Stimulated activated CD8-positive, alpha-beta memory T cell treated with anti-CD3 and anti-CD28 coated beads, Interleukin-7, amount 100 ng/mL, for 24 hours (primary cell): ENCODE measurements around the gene HS3ST3A1.
"Not testable (repeated sequence)": the region's sequence is repeated elsewhere in the genome, so short reads cannot be mapped to it uniquely, and the experiment has no call there.

ENCODE experiments used
- DNase-seq: peaks from one replicate; pipeline ENCODE4 v3.0.0-alpha.2; 2020; ENCODE audit warnings: low read depth

The HS3ST3A1 gene

DNA sequence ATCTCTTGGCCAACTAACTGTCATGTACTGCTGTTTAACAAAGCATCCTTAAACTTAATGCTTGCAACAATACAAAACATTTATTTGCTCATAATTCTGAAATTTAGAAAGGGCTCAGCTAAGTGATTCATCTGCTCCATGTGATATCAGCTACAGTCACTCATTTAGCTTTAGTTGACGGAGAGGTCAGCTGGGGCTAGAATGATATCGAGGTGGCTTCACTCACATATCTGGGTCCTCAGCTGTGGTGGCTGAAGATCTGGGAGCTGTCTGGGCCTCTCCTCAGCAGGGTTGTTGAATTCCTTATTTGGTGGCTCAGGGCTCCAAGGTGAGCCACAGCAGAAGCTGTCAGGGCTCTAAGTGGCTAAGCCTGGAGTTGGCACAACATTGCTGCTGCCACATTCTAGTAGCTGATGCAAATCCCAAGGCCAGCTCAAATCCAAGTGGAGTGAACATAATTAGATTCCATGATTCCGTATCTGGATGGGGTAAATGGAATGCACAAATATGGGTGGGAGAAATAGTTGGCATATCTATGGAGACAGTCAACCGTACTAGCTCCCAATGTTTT is 62.8 kb downstream of the HS3ST3A1 start:
- no peak for DNase-seq

GRCh38 chr17:13537871-13538643 is 63.7 kb downstream of the HS3ST3A1 start:
- no peak for DNase-seq

DNA sequence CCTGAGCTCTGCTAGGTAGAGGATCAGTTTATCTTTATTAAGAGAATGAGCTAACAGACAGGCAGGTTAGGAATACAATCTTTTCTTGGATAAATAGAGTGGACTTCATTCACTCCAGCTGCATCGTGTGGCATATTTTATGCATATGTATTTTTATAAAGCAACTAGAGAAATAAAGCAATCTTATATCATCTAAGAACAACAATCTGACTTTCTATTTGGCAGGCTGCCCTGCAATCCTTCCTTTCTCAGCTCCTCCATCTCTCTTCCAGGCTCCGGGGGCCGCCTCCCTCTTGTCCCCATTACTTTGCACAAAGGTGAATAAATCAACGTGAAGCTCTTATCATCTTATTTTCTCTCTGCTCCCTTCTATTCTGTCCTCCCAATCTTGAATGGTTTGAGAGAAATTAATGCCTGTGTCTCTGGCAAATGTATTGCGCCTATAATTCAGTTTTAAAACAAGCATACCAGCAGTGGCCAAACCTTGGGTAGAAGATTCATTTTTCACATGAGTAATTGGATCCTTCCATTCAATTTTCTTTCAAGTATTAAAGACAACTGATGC is 64.5 kb downstream of the HS3ST3A1 start:
- no peak for DNase-seq

DNA sequence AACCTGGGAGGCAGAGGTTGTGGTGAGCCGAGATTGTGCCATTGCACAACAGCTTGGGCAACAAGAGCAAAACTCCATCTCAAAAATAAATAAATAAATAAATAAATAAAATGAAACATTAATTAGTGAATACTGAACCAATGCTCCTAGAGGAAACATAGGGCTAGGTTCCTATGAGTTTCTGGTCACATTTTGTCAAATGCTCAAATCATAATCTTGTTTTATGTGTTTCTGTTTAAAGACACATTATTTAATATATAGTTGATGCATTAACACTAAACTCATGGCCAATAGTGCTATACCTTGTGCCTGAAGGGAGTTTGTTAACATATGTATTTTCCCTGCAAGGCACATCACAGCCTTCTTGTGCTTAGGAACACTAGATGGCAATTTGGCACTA is 66.8 kb downstream of the HS3ST3A1 start:
- DNase-seq: no peak

- DNase-seq: no peak
Measured at GRCh38 chr17:13531721-13532120, 70.0 kb downstream of the HS3ST3A1 start.

DNA sequence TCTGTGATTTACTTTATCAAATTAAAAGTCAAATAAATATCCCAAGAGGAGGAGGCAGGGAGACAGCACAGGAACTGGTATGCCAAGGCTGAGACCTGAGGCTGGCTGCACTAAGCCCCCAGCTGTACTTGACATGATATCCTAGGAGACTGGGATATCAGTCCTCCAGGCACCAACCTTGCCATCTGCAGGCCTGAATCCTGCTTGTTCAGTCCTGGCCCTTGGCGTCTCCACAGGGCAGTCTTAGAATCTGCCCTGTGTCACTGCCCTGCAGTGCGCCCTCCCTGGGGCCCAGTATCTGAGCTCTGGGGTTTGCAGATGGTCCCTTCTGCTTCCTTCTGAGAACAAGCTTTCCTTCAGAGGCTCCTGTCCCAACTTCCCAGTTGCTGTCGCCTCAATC is 75.9 kb downstream of the HS3ST3A1 start:
- no peak for DNase-seq

GRCh38 chr17:13523164-13523563 is 78.6 kb downstream of the HS3ST3A1 start:
- no peak for DNase-seq

DNA sequence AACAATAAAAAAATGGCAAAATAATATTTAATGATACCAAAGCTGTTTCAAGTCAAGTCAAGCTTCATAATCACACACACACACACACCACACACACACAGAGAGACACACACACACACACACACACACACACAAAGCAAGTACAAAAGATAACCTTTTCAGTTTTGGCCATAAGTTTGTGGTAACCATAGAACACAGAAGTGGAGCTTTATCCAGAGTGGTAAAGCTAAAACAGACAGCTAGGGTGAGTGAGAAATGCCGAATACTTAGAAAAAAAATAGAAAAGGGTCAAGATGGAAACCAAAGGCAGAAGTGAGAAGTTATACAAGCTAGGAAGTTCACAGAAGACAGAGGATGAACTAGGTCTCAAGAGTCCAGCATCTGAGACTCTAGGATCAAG is 79.0 kb downstream of the HS3ST3A1 start:
- DNase-seq: no peak

GRCh38 chr17:13521784-13522183 is 79.9 kb downstream of the HS3ST3A1 start:
- DNase-seq: no peak

DNA sequence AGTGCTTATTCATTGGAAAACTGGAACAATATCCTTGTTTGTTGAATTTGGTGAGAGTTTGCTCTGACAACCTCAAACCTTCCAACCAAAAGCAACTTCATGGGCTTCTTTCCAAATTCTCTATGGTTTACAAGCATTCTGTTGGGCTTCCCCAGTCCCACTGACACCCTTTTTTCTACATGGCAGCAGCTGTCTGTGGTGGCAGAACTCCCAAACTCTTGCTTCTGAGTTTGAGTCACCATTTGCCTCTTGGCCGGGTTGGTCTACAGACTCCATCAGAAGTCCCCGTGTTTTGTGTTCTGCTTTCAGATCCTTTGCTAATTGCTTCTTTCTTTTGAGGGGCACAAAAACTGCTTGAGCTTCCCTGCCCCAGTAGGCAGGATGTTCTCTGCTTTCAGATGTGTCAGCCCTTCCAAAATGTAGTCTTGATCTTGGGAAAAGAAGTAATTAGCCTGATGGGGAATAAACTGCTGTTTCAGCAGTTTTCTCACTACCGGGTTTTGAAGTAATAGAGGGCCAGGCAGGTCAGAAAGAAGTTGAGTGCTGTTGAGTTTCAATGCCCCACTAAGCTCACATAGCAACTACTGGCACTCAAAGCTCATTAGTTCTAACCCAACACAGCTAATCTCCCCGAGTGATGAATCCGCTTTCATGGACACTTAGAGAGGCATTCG is 80.7 kb downstream of the HS3ST3A1 start:
- DNase-seq: no peak

- no peak for DNase-seq
Measured at GRCh38 chr17:13518261-13519000, 83.3 kb downstream of the HS3ST3A1 start.

DNA sequence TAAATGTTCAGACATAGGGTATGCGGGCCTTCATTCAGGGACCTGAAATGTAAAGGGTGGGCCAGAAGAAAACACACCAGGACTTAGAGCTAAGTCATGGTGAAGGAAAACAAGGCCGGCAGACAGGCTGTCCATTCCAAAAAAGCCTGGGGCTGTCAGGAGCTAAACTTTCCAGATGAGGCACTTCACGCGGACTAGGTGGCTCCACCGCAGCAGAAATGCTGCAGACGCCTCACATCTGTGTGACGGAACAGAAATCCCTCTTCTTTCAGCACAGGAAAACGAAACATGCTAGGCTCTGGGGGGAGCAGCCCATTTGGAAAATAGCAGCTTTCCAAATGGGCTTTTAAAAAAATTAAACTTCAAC is 88.7 kb downstream of the HS3ST3A1 start:
- DNase-seq: no peak

DNA sequence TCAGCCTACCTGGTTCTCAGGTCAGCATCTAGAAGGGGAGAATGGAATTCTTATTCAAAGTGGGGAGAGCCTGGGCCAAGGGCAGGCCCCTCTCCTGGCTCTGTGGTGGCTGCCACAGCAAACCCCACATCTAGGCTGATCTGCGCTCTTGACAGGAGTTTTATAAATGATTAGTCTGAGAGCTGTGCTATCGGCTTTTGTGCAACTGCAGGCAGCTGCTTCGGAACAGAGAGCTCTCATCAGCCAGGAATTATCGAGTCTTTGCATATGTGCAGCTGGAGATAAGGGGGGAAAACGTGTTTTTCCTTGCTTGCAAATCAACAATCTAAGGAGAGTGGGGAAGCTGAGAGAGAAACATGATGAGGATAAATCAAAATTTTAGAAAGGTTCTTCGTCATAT is 91.7 kb downstream of the HS3ST3A1 start:
- DNase-seq: no peak

DNA sequence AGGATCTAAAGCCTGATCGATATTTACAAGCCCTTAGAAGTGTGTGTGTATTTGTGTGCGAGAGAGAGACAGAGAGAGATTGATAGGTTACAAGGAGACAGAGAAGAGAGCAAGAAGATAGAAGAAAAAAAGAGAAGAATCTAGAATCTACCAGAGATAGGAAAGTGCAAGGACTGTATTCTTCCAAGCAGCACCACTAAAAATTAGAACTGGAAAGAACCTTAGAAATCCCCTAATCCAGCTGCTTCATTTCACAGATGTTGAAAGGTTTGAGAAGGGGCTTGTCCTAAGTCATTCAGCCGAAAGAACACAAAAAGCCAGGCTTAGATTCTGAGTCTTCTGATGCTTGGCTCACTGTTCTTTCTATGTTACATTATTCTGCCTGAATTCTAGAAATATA is 92.2 kb downstream of the HS3ST3A1 start:
- no peak for DNase-seq

DNA sequence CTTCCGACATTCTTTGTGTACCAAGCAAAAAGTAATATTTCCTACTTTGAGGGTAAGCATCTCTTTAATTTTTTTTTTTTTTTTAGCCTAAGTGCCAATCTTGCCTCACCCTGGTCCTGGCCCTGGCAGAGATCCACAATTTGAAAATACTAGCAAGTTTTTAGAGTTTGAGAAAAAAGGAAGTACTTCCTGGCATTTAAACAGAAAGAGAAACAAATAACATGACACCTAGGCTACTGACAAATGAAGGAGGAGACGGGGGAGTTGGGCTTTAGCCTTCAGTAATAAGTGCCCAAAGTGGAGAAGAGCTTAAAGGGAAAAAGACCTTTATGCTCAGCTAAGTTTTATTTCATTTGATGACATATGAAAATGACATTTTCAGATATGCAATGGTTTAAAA is 92.8 kb downstream of the HS3ST3A1 start:
- DNase-seq: no peak

GRCh38 chr17:13503526-13503925 is 98.2 kb downstream of the HS3ST3A1 start:
- no peak for DNase-seq

- no peak for DNase-seq
Measured at GRCh38 chr17:13502263-13502662, 99.5 kb downstream of the HS3ST3A1 start.

DNA sequence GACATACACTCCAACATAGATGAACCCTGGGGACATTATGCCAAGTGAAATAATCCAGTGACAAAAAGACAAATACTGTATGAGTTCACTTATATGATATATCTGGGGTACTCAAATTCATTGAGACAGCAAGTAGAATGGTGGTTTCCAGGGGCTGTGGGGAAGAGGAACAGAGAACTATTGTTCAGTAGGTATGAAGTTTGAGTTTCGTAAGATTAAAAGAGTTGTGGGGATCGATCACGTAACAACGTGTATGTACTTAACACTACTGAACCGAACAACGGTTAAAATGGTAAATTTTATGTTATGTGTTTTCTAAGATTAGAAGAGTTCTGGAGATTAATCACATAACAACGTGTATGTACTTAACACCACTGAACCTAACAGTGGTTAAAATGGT is 100.8 kb downstream of the HS3ST3A1 start:
- DNase-seq: no peak

- no peak for DNase-seq
Measured at GRCh38 chr17:13498184-13498583, 103.5 kb downstream of the HS3ST3A1 start.

DNA sequence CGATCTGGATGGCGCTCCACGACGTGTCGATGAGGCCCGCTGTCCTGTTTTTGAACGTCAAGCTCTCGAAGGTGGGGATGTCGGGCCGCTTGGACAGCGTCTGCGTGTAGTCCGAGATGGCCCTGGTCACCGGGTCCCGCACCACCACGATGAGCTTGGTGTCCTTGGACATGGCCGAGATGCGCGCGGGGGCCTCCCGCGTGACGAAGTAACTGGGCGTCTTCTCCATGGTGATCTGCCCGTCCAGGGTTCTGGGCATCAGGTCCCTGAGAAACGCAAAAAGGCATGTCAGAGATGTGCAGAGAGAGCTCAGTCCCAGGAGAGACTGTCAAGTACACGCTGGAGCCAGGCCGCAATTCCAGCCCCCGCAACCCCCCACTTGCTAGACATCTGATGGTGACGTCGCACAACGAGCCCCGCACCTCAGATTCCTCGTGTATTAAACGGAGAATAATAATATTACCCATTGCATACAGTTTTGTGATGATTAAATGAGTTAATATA is 105.1 kb downstream of the HS3ST3A1 start:
- DNase-seq: not testable (repeated sequence)

DNA sequence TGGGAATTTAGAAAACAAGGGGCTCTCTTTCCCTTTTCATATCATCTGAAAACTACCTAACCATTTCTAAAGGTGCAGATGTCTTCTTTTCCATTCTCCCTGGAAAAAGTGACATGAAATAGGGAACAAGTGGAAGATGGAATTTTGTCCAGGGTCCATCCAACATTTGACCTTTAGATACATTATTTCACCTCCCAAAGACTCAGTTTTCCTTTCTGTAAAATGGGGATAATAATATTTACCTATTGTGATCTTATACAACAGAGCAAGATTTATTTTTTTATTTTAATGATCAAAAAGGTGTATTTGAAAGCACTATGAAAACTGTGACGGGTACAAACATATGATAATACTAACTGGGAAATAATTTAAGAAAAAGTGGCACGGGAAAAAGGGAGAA is 106.3 kb downstream of the HS3ST3A1 start:
- DNase-seq: no peak

- no peak for DNase-seq
Measured at GRCh38 chr17:13492737-13493122, 109.0 kb downstream of the HS3ST3A1 start.
